Transverse colon (tissue), 4 donors: ENCODE results near the gene NAV3.

ENCODE experiments used
- CTCF ChIP-seq, 5 experiments: fragments of 200-600 bp in 3 of 5; fragments of 450-650 bp in 2 of 5; sonication (generic) in 3 of 5; IDR thresholded peaks; 1 replicate in 2 of 5; 2 replicates in 3 of 5; pipeline ENCODE4 v1.5.1; 2016 to 2017; ENCODE audit warnings: antibody characterized with exemption in 5 of 5, inconsistent platforms in 3 of 5, mild to moderate bottlenecking in 2 of 5, moderate library complexity in 1 of 5
- EP300 ChIP-seq: sonication (generic); formaldehyde crosslinking; IDR thresholded peaks from one replicate; pipeline ENCODE4 v1.6.1; 2017; ENCODE audit warnings: antibody characterized with exemption, low read depth
- POLR2A ChIP-seq: fragments of 450-650 bp; IDR thresholded peaks from one replicate; pipeline ENCODE4 v1.6.1; 2016; ENCODE audit warnings: antibody characterized with exemption, mild to moderate bottlenecking, moderate library complexity
- POLR2AphosphoS5 ChIP-seq, 3 donors: sonication (generic); formaldehyde crosslinking; IDR thresholded peaks; one replicate each; pipeline ENCODE4 v1.6.1; 2016; ENCODE audit warnings: antibody characterized with exemption in 3 of 3

- TF ChIP-seq CTCF (IDR thresholded peaks at IDR 0.05), result no peak
- TF ChIP-seq EP300, result no peak
- TF ChIP-seq POLR2A, result no peak
- no peak for TF ChIP-seq POLR2AphosphoS5 (IDR thresholded peaks at IDR 0.05)
Observed at GRCh38 chr12:77865178-77865577, 34.5 kb downstream of the NAV3 start.
